GM21737 (cell line): ENCODE results near the gene PAIP1.
A peak's percentile ranks its signal among the peaks of the same experiment; 100 is the strongest.
"Not testable (repeated sequence)": the region's sequence is repeated elsewhere in the genome, so short reads cannot be mapped to it uniquely, and the experiment has no call there.

Experiments
- ATAC-seq: cut with Tn5 transposase; IDR thresholded peaks from one replicate; pipeline ENCODE4 v1.9.1; 2021; ENCODE audit warnings: mild to moderate bottlenecking, moderate library complexity; ENCODE audit not compliant: unreplicated experiment

The PAIP1 gene

DNA sequence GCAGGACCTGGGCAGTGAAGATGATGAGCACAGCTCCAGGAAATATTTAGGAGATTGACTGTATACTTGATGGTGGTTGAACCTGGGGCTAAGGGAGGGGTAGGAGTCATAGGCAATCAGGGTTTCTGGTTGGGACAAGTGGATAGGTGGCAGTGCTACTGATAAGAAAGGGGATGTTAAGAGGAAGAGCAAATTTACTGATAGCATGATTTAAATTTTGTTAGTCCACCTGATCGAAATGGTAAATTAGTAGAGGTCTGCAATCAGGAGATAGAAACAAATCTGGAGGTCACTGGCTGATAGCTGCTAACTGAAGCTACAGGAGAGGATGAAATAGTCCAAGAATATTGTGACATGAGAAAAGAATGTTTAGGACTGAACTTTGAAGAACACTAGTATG is 36.3 kb downstream of the PAIP1 start:
- ATAC-seq, result no peak

DNA sequence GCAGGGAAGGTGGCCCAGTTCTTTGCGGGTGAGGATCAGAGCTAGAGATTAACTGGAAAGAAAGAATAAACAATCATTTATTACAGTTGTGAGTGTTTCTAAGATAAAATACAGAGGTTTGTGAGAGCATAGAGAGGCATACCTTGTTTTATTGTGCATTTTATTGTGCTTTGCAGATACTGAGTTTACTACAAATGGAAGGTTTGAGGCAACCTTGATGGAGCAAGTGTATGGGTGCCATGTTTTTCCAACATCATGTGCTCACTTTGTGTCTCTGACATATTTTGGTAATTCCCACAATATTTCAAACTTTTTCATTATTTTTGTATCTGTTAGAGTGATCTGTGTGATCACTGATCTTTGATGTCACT is 41.2 kb downstream of the PAIP1 start:
- ATAC-seq, result no peak

DNA sequence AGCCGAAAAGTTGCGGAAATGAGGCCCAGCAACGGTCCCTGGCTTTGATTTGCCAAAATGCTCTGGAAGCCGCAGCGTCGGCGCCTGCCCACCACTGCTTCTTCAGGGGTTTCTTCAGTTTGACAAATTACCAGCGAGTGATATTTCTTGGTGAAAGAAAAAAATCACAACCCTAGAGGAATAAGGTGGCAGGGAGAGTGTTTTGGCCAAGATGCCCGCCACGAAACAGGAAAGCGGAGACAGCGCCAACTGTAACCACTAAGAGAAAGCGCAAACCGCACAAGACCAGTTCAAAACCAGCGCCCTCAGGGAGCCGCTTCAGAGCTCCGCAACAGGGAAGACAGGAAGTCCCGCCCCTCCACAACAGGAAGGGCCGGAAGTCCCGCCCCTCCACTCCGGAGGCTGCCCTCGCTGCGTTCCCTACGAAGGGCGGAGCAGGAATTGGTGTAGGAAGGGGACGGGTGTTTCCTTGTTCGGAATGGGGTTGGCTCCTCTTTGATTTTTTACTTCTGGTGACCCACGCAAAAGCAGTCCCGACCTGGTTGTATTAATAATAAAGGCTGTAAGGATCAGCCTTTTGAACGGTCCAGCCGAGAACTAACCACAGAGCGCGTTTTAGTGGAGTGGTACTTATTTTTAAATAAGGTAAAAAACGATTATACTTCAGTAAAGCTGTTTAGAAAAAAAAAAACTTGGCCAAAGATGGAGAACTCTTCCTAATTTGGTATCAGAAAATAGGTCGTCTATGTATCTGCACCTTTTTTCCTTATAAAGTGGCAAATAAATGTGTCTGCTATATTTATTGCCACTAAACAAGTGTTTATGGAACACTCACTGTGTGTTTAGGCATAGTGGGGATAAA is 41.8 kb downstream of the PAIP1 start, which contains the start of gene C5orf34:
C5orf34 (minus strand) TSS at position 333 of the 862 bp plus-strand sequence. CDS start 5,809 bp downstream, outside the sequence.
- peak; percentile 98 for ATAC-seq

DNA sequence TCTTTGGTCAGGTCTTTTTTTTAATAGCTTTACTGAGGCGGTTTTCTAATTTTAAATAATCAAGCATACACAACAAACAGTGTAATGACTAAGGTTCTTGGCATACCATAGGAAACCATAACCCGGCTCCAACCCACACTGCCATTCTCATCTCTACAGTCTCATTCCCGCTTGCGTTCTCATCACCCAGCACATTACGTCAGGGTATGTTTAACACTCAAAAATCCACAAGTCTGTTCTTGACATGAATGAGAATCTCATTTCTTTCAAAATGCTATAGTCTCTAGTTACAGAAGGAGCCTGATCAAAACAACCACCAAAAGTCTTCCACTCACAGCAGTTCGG is 42.4 kb downstream of the PAIP1 start:
- peak; percentile 19 for ATAC-seq

DNA sequence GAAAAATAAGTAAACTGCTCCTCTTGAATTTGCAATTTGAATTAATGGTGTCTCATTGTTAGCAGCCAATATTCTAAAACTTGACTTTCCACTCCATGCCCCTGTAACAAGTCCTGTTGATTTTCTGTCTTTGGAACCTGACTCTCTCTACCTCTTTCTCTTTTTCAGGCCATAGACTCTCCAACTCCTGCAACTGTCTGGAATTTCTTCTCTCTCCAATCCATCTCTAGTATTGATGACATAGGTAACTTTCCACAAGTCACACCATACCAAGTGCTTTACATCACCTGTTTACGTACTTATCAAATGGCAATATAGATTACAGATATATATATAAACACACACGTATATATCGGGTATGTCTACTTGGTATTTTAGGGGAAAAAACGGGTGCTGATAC is 42.9 kb downstream of the PAIP1 start:
- ATAC-seq, result no peak

DNA sequence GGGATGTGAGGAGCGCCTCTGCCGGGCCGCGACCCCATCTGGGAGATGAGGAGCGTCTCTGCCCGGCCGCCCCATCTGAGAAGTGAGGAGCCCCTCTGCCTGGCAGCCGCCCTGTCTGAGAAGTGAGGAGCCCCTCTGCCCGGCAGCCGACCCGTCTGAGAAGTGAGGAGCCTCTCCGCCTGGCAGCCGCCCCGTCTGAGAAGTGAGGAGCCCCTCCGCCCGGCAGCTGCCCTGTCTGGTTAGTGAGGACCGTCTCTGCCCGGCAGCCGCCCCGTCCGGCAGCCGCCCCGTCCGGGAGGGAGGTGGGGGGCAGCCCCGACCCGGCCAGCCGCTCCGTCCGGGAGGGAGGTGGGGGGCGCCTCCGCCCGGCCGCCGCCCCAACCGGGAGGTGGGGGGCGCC is 45.8 kb downstream of the PAIP1 start:
- not testable (repeated sequence) for ATAC-seq

DNA sequence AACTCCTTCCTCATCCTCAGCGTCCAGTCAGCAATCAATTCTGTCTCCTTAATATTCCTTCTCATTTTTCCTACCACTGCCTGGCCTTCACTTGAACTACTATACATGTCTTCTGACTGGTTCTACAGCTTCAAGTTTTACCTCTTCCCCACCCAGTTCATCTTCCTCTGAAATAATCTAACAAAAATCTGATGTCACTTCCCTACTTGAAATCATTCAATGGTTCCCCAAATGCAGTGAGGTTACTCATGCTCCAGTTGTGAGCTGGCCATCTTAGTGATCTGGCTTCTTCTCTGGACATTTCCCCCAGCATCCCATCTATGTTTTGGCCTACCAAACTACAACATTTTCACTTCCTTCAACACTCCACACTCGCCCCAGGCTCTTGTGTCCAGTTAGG is 58.3 kb downstream of the PAIP1 start:
- no peak for ATAC-seq

DNA sequence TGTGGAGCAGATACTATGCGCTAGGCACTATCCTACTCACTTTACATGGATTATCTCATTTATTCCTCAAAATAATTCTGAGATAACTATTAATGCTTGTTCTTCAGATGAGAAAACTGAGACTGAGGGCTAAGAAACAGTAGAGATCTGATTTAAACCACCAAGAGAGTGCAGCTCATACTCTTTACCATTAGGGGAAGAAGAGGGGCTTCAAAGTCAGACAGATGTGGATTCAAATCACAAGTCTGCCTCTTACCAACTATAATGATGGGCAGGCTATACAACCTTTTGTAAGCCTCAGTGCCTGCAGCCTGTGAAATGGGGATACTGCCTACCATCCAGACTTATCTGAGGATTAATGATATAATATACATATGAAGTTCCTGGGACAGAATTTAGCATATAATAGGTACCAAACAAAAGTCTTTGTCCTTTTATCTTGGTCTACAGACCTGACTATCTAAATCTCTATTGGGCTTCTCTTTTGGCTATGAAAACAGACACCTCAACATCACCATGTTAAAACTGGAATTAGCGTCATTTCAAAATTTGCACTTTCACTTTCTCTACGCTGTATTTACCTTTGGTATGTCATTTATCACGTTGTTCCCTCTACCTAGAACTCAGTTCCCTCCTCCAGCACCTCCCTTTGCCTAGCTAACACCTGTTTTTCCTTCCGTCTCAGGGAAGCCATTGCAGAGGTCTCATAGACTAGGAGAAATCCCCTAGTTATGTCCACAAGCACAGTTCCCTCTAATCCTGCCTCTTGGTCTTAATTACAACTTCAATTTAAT is 59.4 kb downstream of the PAIP1 start:
- ATAC-seq, result no peak

DNA sequence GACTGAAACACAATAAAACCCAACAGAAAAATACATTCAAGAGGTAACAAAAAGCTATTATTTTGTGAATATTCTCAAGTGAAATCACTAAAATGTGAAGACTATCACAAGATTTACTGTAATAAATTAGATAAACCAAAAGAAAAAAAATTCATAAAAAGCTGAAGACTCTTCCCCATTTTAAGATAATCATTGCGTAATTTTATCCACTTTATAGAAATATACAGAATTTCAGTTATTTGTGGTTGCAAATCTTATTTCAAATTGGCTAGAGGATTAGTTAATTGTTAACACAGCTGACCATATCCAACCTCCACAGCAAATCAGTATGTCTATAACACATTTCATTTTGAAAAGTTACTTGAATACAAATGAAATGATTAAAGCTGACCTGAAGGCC is 65.6 kb downstream of the PAIP1 start:
- no peak for ATAC-seq

DNA sequence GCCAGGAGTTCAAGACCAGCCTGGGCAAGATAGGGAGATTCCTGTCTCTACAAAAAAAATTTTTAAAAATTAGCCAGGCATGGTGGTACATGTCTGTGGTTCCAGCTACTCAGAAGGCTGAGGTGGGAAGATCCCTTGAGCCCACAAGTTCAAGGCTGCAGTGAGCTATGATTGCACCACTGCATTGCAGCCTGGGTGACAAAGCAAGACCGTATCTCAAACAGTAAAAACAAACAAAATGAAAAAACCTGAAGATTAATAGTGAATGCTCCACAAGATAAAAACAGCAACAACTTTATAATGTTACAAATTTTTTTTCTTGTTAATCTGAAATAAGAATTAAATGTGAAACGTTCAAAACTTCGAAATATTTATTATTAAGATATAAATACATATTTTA is 70.5 kb downstream of the PAIP1 start:
- no peak for ATAC-seq

DNA sequence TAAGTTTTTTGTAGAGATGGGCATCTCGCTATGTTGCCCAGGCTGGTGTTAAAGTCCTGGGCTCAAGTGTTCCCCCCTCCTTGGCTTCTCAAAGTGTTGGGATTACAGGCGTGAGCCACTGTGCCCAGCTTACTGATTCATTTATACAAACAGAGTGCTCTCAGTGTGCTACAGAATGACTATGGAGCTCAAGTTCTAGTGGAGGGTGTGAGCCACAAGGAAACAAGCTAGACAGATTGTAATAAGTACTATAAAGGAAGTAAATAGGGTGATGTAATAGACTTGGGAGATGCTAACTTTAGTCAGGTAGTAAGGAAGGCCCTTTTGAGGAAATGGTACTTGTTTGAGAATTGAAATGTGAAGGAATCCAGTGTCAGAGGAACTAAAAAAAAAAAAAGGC is 71.5 kb downstream of the PAIP1 start:
- ATAC-seq, result no peak

DNA sequence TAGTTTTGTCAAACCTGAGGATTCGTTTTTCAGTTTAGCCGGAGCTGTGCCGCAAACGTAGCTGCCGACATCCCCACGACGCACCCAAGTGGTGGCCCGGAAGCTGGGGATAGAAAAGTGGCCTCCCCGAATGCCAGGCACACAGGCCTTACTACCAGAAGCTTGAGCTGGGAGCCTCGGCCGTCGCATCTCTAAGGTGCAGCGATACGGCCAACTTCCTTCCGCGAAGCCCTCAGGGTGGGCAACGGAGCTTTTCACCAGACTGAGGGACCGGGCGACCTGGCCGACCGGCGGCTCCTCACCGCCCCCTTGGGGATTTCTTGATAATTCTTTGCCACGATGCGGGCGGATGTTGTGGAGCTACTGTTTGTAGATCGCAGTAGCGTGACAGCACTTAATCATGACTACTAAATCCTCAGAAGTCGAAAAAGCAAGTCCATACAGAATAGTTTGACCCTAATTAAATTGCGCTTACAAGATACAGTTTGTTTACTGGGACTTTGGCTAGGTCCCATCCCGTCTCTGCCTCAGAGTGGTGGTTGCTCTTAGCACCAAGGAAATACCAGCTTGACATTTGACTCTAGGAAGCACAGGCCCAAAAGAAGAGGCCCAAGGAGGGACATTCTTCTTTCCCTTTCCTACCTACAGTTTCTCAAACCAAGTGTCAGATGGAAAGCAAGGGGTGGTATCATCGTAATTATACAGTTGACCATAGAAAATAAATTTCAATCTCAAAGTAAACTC is 72.6 kb downstream of the PAIP1 start:
- ATAC-seq, result peak; percentile 70

DNA sequence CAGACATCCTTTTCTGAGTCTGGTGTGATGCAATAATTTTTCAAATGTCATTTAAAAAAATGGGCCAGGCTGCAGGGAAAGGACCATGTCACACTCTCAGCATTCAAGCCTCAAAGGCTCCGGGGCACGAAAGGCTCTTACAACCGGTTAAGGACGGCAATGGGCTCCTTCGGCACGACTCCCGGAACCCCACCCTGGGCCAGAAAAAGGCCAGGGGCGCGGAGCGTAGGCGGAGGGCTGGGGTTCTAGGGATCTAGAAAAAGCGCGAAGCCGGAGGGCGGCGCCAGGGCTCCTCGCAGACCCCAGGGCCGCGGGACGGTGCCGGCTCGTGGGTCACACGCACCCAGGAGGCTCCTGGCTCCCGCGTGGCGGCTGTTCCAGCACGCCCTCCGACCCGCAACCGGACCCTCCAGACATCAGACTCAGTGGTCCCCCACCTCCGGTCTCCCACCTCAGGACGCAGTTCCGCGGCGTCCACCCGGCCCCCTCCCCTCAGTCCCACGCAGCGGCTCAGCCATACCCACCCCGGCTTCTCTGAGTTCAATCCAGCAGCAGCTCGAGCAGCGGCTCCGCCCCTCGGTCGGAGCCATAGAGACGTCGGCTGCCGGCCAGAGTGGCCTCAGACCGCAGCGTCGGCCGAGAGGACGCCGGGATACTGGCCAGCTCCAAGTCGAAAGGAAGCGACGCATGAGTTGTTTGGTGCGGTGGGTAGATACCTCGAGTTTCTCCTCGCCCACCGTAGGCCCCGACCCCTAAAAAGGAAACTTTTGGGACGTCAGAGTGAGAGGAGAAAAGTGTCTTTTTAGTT is 73.4 kb downstream of the PAIP1 start, which contains the start of gene TMEM267:
TMEM267 (minus strand) TSS at position 568 of the 808 bp plus-strand sequence. CDS start 29,896 bp downstream, outside the sequence.
- ATAC-seq, result peak; percentile 89

DNA sequence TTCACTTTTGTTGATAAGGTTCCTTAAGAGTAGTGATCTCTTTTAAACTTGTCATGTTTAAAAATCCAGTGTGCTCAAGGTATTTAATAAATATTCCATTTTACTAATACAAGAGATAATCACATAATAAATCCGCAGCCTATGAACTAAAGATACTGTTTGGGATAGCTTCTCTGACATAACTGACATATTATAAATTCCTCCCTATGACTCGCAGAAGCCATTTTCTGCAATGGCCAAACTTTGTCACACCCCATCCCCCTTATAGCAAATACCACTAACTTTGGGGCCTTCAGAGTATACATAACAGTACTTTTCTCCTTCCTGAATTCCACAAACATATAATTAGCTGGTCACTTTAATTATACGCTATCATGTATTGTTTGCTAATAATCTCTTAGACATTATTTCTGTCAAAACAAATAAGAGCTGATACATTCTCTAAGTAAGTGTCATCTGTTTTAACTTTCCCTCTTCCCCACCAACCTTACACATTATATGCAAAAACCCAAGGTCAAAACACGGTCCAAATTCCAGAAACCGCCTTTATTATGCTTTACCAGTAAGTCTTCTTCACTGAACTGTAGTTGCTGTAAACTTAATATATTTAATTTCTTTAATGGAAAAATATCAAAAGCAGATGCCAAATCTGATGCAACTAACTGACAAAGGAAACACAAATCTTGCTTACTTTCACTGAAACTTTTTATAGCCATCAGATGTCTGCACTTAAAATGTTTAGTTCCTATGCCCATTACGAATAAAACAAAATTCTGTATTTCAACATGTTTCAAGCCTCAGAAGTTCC is 74.2 kb downstream of the PAIP1 start:
- no peak for ATAC-seq
